Lower lobe of right lung (tissue), 2 donors: Measurements from ENCODE around the gene SLAMF1. TPM values are rescaled to one million over a fixed set of nuclear protein-coding genes. Genes with fewer than 3 reads are reported as not detected.
A peak's percentile ranks its signal among the peaks of the same experiment; 100 is the strongest.
"Not testable (repeated sequence)": the region's sequence is repeated elsewhere in the genome, so short reads cannot be mapped to it uniquely, and the experiment has no call there.

Experiments
- ATAC-seq, 2 donors: fragments of 200-7000 bp; cut with Tn5 transposase; one replicate each; pipeline ENCODE4 v1.9.1; 2020 to 2022; ENCODE audit warnings: mild to moderate bottlenecking in 2 of 2, moderate library complexity in 2 of 2
- DNase-seq: peaks from one replicate; pipeline ENCODE4 v3.0.0-alpha.2; 2020
- H3K27ac ChIP-seq: fragments of 200-600 bp; one replicate; pipeline ENCODE4 v1.8.0; 2022
- H3K27me3 ChIP-seq: fragments of 200-600 bp; one replicate; pipeline ENCODE4 v1.8.0; 2022; ENCODE audit warnings: low read depth
- H3K36me3 ChIP-seq: fragments of 200-600 bp; one replicate; pipeline ENCODE4 v1.8.0; 2022; ENCODE audit warnings: mild to moderate bottlenecking
- H3K4me1 ChIP-seq: fragments of 200-600 bp; one replicate; pipeline ENCODE4 v1.8.0; 2022
- H3K4me3 ChIP-seq: fragments of 200-600 bp; one replicate; pipeline ENCODE4 v1.8.0; 2022; ENCODE audit warnings: mild to moderate bottlenecking
- H3K9me3 ChIP-seq: fragments of 200-600 bp; one replicate; pipeline ENCODE4 v1.8.0; 2022
- intact Hi-C: fragments of 100-400 bp; cut with DNase I; formaldehyde crosslinking; loops from one replicate; pipeline ENCODE4 v1.11.0; 2022
- total RNA-seq: library from RNA; stranded (reverse); fragmentation: NEBNext Ultra II Directional; extraction: Animal tissue kit (Norgen Biotek cat#: 25700); gene quantifications from one replicate; pipeline ENCODE4 v1.2.1, GENCODE V29; 2021
- TF ChIP-seq, protein P1 (sequence below): fragments of 200-600 bp; IDR thresholded peaks from one replicate; pipeline ENCODE4 v1.8.0; 2022; ENCODE audit warnings: antibody characterized with exemption, mild to moderate bottlenecking
- donor health status: DM: no; HTN: yes; CAD: no; lungs with severe emphysema.

SLAMF1 gene
- total RNA-seq, 1 donor from 2014 or later = 1.4 TPM

GRCh38 chr1:160560045-160560705 is 86.7 kb downstream of the SLAMF1 start:
- H3K4me1 ChIP-seq = peaks cover 5% of the 10 kb centered on the region
- TF ChIP-seq, protein P1, sequence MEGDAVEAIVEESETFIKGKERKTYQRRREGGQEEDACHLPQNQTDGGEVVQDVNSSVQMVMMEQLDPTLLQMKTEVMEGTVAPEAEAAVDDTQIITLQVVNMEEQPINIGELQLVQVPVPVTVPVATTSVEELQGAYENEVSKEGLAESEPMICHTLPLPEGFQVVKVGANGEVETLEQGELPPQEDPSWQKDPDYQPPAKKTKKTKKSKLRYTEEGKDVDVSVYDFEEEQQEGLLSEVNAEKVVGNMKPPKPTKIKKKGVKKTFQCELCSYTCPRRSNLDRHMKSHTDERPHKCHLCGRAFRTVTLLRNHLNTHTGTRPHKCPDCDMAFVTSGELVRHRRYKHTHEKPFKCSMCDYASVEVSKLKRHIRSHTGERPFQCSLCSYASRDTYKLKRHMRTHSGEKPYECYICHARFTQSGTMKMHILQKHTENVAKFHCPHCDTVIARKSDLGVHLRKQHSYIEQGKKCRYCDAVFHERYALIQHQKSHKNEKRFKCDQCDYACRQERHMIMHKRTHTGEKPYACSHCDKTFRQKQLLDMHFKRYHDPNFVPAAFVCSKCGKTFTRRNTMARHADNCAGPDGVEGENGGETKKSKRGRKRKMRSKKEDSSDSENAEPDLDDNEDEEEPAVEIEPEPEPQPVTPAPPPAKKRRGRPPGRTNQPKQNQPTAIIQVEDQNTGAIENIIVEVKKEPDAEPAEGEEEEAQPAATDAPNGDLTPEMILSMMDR = no peak
- H3K4me3 ChIP-seq = no peak overlapping the region
- no peak for ATAC-seq
- DNase-seq = no peak
- H3K27me3 ChIP-seq = no peaks in the 10 kb centered on the region
- H3K9me3 ChIP-seq = peaks cover 6% of the 10 kb centered on the region
- no peak overlapping the region for H3K27ac ChIP-seq
- intact Hi-C loops = no loop called here
- H3K36me3 ChIP-seq = no peaks in the 10 kb centered on the region

GRCh38 chr1:160559437-160559836 is 87.4 kb downstream of the SLAMF1 start:
- peak overlapping the region; percentile 39 for H3K27ac ChIP-seq
- intact Hi-C loops, ATAC-seq: not testable (repeated sequence)

DNA sequence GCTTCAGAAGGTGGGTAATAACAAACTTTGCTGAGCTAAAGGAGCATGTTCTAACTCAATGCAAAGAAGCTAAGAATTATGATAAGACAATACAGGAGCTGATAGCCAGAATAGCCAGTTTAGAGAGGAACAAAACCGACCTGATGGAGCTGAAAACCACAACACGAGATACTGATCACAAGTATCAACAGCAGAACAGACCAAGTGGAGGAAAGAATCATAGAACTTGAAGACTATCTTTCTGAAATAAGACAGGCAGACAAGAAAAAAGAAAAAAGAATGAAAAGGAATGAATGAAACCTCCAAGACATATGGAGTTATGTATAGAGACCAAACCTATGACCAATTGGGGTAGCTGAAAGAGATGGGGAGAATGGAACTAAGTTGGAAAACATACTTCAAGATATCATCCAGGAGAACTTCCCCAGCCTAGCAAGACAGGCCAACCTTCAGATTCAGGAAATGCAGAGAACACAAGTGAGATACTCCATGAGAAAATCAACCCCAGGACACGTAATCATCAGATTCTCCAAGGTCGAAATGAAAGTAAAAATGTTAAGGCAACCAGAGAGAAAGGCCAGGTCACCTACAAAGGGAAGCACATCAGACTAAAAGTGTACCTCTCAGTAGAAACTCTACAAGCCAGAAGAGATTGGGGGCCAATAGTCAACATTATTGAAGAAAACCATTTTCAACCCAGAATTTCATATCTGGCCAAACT is 88.0 kb downstream of the SLAMF1 start:
- Histone ChIP-seq H3K36me3 (no peaks in the 10 kb centered on the region), H3K4me1 (peaks cover 5% of the 10 kb centered on the region), H3K4me3 (no peak overlapping the region), H3K27ac (peak overlapping the region; percentile 39), H3K9me3 (peaks cover 6% of the 10 kb centered on the region), H3K27me3 (no peaks in the 10 kb centered on the region)
- ATAC-seq (no peak), DNase-seq (no peak)
- TF ChIP-seq, protein P1 = no peak
- intact Hi-C loops = no loop called here

More at GRCh38 chr1:160559437-160559836, 87.4 kb downstream of the SLAMF1 start:
- not testable (repeated sequence) for H3K27me3 ChIP-seq, H3K4me3 ChIP-seq, H3K9me3 ChIP-seq, H3K36me3 ChIP-seq, H3K4me1 ChIP-seq, DNase-seq

Other genes starting within 250 kb of the SLAMF1 start
- 7.5 TPM for gene VANGL2, start 246.5 kb downstream of the SLAMF1 start, total RNA-seq
- gene SLAMF6, start 123.8 kb downstream of the SLAMF1 start, total RNA-seq = 4.8 TPM
- 24.1 TPM for gene CD84, start 67.5 kb downstream of the SLAMF1 start, total RNA-seq
- gene CD48, start 64.8 kb upstream of the SLAMF1 start, total RNA-seq = 26.3 TPM
- 7.9 TPM for gene SLAMF7, start 92.2 kb upstream of the SLAMF1 start, total RNA-seq
- gene LY9, start 149.1 kb upstream of the SLAMF1 start, total RNA-seq = 1.8 TPM
- 4.5 TPM for gene CD244, start 215.8 kb upstream of the SLAMF1 start, total RNA-seq
- gene ITLN1, start 238.1 kb upstream of the SLAMF1 start, total RNA-seq = 2.7 TPM